Measurements from ENCODE around the gene NSDHL. TPM values are rescaled to one million over a fixed set of nuclear protein-coding genes. Genes with fewer than 3 reads are reported as not detected.
A peak's percentile ranks its signal among the peaks of the same experiment; 100 is the strongest.
"Not testable (repeated sequence)": the region's sequence is repeated elsewhere in the genome, so short reads cannot be mapped to it uniquely, and the experiment has no call there.

NSDHL gene
- total RNA-seq, 1 experiment from 2014 or later: 12.4 TPM

DNA sequence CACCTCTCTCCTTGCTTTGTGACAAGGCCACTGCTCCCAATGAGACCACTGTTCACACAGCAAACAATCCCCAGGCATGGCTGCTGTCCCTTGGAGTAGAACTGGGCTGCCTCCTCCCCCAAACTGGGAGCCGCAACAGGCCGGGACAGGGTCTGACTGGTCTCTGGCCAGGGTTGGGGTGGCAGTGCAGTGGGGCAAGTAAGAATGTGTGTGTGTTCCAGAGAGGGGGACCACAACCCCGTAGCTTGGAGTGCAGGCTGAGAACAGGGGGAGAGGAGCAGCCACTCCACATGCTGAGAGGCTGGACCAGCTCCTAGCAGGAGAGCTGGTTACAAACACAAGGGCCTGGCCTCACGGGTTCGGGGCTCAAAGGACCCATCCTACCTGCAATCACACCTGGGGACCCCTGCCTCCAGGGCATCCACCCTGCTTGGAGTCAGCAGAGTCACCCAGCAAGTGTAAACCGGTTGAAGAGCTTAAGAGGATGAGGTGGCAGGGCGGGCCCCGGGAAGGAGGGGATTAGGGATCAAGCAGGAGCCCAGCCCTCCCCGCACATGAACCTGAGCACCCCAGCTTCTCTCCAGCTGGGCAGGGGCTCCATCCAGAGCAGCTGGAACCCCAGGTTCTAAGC, 63.2 kb downstream of the NSDHL start:
- no peak for DNase-seq (ENCODE audit: low read depth)

DNA sequence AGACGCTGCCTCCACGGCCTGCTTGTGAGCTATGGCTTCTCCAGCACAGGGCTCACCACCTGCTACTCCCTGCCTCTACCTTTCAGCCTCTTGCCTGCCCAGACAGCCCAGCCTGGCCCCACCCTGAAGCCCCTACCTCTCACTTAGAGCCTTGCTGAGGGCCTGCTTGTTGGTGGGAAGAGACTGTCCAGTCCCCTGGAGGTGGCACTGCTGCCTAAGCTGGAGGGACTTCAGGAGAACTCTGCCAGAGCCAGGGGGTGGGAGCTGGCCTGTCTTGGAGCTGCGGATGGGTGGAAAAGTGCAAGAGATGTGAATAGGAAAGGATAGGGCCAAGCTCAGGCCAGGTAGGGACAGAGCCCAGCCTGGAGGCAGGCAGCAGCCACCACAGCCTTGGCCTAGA, 64.3 kb downstream of the NSDHL start:
- DNase-seq (ENCODE audit: low read depth): no peak

DNA sequence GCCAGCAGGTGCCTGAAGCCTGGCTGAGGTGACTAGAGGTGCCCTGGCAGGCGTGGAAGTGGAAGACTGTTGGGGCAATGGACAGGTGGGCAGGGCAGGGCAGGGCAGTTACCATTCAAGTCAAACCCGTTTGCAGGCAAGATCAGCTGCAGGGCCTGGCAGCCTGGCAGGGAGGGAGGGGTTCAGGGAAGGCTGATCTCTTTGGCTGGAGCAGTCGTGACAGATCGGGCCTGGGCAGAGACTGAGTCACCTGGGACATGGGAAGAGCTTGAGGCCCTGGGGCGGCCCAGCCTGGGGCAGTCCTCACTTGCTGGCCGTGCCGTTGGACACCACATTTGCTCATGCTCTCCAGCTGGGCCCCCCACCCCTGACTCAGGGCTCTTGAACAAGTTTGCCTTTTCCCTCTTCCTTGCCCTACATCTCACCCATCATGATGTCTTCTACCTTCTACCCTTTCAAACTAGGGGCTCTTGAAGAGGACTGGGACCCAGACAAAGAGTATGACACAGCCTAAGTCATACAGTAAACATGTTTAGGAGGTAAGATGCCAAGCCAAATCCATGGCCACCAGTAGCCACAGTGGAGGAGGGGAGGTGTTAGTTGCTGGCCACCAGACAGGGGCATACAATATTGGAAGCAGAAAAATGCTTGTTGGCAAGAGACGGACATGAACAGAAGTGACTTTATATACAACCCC, 65.0 kb downstream of the NSDHL start:
- peak; percentile 31 for DNase-seq (ENCODE audit: low read depth)

DNA sequence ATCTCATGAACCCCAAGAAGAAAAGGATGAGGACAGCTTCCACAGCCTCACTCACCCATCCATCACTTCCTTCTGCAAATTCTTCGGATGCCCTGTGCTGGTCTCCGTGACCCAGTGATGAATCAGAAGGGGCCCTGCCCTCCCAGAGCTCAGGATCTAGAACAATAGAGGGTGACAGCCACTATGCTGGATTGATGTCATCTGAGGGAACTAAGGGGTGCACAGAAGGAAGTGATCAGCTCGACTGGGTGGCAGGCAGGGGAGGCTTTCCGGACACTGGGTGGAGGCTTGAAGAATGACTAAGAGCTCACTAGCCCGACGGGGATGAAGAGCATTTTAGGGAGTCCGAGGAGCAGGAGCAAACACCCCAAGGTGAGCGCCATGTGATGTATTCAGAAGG, 65.6 kb downstream of the NSDHL start:
- peak; percentile 36 for DNase-seq (ENCODE audit: low read depth)

DNA sequence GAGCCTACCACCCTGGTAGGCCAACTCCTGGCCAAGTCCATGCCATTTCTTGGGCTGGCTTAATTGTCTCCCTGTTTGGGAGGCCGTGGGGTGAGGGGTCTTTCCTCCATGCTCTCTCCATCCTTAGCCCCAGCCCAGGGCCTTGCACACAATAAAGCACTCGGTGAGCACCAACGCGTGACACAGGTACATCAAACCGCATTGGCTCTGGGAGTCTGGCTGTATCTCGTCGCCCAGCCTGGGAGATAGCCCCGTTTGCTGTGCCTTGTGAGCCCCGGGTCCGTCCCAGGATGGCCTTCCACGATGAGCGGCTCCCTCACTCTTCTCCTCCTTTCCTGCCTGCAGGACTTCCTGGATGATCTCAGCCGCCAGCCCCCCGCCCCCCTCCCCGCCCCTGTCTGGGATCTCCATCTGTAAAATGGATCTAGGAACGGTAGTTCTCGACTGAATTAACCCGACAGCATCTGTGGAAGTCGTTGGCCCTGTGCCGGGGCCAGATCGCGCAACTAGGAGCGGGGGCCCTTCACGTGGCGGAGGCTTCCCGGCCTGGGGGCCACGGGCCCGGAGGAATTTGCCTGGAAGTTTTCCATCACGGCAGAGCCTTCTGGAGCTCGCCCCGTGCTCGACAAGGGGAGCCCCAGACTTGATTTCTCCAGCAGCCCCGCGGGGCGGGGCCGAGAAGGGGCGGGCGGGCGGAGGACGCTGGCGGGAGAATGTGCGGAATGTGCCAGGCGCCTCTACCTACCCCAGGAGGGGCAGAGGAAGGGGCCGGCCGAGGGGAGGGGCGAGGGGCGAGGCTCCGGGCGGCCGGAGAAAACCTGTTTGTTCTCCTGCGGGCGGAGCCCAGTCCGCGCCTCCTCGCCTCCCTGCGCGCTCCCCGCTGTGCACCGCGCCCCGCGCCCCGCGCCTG, 66.6 kb downstream of the NSDHL start, which contains the start of gene ZNF185:
TSS of gene ZNF185 (plus strand) at position 846 of the 910 bp plus-strand sequence. CDS start 16,423 bp downstream, outside the sequence.
- DNase-seq (ENCODE audit: low read depth): no peak

DNA sequence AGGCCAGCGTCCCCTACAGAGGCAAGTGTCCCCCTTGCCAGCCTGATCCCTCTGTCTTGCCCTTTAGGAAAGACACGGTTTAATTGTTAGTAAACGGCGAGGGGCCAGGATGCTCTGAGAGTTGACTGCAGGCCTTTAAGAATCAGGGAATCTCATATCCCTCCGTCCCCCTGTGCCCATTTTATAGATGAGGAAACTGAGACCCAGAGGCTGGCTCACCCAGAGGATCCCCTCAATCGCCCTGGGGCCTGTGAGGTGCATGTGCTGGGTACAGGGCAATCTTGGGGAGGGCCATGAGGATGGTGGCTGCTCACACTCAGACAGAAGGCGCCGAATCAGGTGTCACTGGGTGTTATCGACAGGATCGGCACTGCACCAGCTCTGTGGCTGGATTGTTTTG, 67.6 kb downstream of the NSDHL start:
- no peak for DNase-seq (ENCODE audit: low read depth)

DNA sequence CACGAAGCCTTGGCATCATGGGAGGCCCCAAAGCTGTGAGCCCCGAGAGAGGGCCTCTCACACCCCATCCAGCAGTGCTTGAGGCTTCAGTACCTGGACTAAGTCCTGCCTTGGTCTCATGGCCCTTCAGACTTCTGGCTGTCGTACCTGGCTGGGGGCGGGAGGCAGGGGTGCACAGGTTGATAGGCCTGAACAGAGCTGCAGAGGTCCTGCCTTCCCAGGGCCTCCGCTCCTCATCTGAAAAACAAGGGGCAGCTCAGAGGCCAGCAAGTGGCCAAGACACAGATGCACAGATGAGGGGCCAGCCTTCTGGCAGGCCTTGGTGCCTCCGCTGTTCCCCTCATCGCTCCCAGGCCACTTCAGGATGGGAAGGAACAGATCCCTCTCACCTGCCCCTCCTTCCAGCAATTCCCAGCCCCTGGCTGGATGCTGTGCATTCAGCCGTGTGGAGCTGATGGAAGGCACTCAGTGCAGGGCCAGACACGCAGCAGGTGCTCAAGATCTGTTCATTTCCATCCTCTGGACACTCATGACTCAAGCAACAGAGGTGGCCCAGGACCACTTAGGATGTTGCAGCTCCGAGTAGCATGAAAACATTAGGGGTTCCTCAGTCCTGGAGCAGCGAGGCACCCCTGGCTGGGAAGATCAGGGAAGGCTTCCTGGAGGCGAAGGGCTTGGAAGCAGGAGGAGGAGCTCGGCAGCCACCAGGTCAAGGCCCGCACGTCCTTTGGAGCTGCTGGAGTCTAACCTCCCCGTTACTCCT, 68.4 kb downstream of the NSDHL start:
- no peak for DNase-seq (ENCODE audit: low read depth)

DNA sequence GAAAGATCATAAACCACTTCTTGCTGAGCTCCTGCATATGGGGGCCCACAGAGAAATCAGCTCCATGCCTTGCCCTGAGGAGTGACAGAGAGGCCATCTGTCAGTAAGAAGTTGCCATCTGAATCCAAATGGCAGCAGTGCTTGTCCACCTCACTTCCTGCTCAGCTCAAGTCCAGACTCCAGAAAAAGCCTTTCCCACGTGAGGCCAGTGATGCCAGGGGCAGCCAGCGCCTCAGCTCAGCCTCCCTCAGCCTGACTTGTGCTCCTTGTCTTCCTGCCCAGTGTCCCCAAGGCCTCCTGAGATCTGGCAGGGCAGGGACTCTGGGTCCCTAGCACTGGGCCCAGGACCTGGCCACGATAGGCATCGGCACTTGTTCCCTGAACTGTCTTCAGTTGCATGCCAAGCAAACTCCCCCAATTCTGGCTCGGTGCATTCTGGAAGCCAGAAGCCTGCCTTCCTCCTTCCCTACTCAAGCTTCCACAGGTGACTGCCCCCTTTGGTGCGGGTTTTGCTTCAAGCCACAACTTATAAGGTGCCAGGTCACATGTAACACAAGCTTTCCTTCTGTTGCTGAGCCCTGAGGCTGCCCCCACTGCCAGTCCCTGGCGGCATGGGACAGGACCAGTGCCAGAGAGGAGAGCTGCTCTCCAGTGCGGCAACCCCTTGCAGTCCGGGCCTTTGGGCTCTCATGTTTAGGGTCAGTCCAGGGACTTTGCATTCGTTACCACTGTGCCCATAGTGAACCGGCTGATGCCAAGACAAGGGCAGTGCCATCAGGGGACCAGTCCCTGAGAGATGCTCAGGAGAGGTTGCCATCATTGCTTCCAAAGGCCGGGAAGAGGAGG, 69.2 kb downstream of the NSDHL start:
- DNase-seq (ENCODE audit: low read depth): no peak

DNA sequence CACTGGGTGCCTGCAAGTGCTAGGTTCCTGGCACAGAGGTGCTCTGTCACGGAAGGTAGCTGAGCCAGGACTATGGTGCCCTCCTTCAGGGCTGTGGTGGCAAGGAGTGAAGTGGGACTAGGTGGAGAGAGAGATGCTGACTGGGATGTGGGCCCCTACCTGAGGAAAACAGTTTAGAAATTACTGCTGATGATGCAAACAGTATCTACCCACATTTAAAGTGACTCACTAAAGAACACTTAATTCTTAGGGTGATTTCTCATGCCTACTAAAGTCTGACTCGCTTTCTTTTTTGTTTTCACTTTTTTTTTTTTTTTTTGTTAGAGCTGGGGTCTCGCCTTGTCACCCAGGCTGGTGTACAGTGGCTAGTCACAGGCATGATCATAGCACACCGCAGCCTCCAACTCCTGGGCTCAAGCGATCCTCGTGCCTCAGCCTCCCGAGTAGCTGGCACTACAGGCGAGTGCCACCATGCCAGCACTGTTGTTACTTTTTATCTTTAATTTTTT, 70.1 kb downstream of the NSDHL start:
- DNase-seq (ENCODE audit: low read depth): no peak

DNA sequence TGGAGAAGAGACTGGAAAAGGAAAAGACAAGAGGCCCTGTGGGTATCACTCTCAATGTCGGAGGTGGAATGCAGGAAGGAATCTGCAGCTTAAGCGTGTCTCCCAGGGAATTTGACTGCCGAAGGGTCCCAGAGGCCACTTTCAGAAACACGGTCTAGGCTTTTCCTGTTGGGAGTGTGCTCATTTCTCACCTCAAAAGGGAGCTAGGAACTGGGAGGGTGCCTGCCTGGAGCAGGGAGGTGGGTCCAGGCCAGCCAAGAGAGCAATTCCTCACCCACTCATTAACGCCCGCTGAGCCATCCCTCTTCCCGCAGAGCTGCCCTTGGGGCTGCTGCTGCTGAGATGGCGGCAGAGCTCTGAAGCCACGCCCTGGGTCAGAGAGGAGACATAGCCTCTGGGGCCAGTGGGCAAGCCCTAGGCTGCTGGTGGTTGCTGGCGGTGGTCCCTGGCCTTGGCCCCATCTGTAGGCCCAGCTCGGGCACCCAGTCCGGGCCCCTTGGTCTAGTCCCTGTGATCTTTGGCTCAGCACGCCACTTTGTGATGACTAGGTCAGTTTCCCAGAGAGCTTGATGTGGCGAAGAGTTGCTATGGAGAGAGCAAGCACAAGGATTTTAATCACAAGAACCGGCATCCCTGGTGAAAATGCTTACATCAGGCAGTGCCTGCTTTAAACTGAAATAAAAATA, 71.1 kb downstream of the NSDHL start:
- DNase-seq (ENCODE audit: low read depth): peak; percentile 57

DNA sequence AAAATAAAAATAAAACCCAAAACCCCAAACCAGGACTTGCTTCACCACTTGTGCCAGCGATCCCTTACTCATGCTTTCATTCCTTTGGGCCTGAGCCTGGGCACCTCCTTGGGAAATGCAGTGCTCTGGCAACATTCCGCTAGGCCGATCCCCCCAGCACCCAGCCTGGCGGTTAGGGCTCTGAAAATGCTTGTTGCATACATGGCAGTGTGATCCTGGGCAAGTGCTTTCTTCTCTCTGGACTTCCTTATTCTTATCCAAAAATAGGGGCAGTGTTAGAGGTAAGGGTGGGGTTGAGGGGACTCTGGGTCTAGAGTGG, 71.6 kb downstream of the NSDHL start:
- no peak for DNase-seq (ENCODE audit: low read depth)

DNA sequence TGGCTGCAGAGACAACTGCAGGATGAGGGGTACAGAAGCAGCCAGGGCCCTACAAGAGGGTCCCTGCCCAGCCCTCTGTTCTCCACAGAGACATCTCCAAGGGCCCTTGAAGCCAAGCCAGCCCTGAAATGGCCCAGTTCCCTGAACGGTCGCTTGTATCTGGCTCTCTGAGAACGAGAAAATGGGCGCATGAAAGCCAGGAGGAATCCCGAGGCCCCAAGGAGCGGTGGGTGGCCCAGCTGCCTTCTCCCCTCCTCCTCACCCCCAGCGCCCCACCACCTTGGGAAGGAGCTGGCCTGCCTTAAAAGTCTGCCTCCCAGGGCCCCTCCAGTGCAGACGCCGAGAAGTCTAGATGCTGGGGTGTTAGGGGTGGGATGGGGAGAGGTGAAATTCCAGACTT, 72.7 kb downstream of the NSDHL start:
- no peak for DNase-seq (ENCODE audit: low read depth)

DNA sequence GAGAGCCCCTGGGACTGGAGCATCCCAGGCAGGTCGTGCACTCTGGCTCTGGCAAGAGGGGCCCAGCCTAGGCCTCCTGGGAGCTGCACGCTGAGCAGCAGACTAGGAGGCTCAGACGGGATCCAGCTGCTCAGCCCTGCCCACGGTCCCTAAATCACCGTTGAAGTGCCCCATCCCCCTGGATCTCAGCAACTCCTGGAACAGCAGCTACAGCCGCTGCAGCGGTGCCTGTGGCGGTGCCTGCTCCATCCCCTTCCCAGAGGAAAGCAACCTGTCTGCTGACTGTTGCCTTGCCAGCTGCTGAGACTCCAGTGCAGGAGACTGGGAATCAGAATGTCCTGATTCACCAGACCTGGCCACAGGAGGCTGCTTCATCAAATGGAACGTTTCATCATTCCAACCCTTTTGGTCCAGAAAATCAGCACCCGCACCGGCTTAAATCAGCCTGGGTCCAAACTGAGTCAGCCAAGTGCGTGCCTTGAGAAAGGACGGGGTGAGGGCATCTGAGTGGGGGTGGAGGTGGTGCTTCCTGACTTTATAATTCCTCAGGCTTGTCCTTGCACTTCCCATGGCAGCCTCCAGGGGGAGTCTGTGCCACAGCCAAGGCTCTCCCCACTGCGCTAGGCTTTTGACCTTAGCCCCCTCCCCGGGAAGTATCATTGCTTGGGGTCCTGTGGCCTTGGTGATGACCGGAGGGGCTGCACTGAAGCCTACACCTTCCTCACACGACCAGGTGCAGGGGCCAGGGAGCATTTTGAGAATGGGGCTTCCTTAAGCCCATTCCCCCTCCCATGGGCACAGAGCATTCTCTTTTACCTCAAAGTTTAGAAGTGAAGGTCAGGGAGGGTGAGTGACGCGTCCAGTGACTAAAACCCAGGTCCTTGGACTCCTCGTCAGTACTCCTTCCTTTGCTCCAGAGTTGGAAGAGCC, 73.6 kb downstream of the NSDHL start:
- peak; percentile 41 for DNase-seq (ENCODE audit: low read depth)

DNA sequence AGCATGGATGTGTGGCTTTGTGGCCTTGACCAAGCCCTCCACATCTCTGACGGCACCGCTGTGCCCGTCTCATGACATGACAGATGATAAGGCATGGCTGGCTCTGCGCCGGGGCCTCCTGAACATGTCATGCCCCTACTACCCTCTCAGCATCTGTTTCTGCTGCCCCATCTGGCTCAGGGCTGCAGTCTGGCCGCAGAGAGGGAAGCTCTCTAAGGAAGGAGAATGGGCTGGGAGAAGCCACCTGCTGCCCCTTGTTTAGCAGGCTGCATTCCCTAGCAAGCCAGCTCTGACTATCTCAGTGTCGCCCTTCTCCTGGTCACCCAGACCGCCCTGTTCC, 74.2 kb downstream of the NSDHL start:
- DNase-seq (ENCODE audit: low read depth): no peak

DNA sequence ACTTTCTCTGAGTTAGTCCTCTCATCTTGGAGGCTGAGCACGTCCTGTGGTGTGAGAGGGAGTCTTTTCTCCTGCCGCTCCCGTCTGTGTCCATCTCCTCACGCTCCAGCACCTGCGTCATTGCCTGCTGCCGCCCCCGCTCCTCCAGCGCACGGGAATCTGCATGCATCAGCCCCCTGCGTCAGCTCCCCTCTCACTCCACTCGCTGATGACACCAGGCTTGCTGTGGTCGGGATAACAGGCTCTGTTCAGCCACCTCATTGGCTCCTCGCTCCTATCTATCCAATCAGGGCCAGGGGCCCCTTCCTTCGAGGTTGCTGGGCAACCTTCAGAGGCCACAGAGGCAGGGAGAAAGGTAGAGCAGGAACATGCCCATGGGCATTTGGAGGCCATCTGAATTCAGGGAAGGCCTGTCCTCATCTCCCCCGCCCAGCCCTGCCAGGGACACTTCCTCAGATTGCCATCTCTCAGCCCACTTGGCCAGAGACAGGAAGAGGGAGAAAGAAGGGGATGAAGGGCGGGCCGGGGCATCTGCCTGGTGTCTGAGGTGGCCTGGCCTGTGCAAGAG, 76.3 kb downstream of the NSDHL start:
- DNase-seq (ENCODE audit: low read depth): no peak

DNA sequence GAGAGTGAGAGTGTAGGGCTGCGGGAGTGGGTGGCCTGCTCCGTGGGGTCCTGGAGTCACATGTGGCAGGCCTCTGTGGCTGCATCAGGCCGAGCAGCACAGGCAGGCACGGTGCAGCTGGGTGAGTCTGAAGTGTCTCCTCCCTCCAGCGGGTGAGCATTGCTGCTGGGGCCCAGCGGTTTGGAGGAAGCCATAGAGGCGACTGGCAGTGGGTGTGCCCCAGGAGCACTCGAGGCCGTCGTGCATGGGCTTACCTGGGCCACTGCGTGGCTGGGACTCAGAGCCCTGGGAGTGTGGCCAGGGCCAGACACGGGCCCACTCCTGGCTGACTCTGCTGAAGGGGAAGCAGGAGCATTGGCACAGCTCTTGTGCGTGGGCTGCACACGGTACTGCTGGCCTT, 77.6 kb downstream of the NSDHL start:
- no peak for DNase-seq (ENCODE audit: low read depth)

DNA sequence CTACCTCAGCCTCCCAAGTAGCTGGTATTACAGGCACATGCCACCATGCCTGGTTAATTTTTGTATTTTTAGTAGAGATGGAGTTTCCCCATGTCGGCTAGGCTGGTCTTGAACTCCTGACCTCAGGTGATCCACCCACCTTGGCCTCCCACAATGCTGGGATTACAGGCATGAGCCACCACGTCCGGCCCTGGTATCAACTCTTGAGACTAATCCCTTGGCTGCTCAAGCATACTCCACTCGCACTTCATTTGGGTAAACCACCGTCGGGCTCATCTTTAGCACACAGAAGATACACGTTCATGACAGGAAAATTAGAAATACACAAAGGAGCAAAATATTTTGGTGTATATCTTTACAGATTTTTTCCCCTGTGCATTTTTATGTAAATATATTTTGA, 79.2 kb downstream of the NSDHL start:
- DNase-seq (ENCODE audit: low read depth): not testable (repeated sequence)

DNA sequence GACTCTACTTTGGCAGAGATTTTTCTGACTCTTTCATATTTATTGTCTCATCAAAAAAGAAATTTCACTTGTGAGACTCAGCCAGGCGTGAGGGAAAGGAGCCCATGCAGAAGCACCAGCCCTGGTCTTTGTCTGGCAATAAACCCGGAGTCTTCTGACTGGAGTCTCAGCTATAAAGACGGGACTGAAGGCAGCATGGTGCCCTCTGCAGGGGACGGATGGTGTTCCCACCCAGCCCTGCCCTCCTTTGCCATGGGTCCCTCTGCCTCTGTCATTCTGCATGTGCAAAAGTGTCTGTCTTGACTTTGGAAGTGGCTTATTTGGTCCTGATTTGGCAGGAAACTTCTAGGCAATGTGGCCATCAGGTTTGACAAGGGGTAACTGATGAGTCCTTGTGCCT, 81.2 kb downstream of the NSDHL start:
- DNase-seq (ENCODE audit: low read depth): no peak

DNA sequence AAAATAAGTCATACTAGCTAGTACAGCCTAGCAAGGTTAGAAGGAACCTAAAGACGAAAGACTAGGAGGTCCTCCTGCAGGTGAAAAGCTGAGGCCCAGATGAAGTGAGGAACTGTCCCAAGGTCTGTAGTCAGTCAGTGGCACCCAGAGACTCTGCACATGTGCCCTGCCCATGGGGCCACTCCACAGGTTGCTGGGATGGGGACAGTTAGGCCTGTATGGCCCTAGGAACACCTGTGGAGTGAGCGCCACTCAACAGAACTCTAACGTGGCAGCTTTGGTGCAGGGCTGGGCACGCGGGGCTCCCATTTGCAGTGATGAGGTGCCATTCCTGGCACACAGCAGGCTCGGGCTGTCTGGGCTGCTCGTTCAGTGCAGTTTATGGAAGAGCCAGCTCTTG, 81.8 kb downstream of the NSDHL start:
- DNase-seq (ENCODE audit: low read depth): no peak
